RWPE1 (cell line): ENCODE results near the gene NBAS.

ENCODE experiments used
- CTCF ChIA-PET: fragments of 350-600 bp; sonication (Branson Sonifier 250); formaldehyde crosslinking; extraction: SDS; loops from one replicate; lab custom pipeline; 2021; lab: Yijun Ruan, JAX
- POLR2A ChIA-PET: fragments of 400-600 bp; formaldehyde crosslinking; extraction: SDS; loops from one replicate; lab custom pipeline; 2020; ENCODE audit warnings: antibody characterized with exemption; ENCODE audit not compliant: low non-redundant PET; lab: Yijun Ruan, JAX
- DNase-seq: peaks from one replicate; pipeline ENCODE4 v3.0.0; 2012; ENCODE audit warnings: low spot score
- H3K27ac ChIP-seq: fragments of 450-650 bp; 2 replicates; pipeline ENCODE4 v1.5.1; 2017
- CTCF ChIP-seq: fragments of 450-650 bp; conservative IDR thresholded peaks from 2 replicates; pipeline ENCODE4 v1.5.1; 2017; ENCODE audit warnings: low read depth, mild to moderate bottlenecking

The NBAS gene

GRCh38 chr2:15177103-15177502 lies 384.0 kb downstream of the NBAS start:
- no peak for DNase-seq
- ChIA-PET POLR2A (no interaction called here), CTCF (no interaction called here)
- TF ChIP-seq CTCF, result no peak
- no peak overlapping the region for H3K27ac ChIP-seq

- DNase-seq, result no peak
- CTCF ChIA-PET, result no interaction called here
- no peak for TF ChIP-seq CTCF
- POLR2A ChIA-PET, result no interaction called here
- no peak overlapping the region for H3K27ac ChIP-seq
Measured at GRCh38 chr2:15176604-15177003, 384.5 kb downstream of the NBAS start.

GRCh38 chr2:15174567-15174966 lies 386.6 kb downstream of the NBAS start:
- POLR2A ChIA-PET, result no interaction called here
- CTCF ChIA-PET, result no interaction called here
- no peak for TF ChIP-seq CTCF
- no peak for DNase-seq
- no peak overlapping the region for H3K27ac ChIP-seq

GRCh38 chr2:15173501-15173900 lies 387.6 kb downstream of the NBAS start:
- no peak for TF ChIP-seq CTCF
- DNase-seq, result no peak
- POLR2A ChIA-PET, result no interaction called here
- CTCF ChIA-PET, result no interaction called here
- H3K27ac ChIP-seq, result no peak overlapping the region

GRCh38 chr2:15172825-15173224 lies 388.3 kb downstream of the NBAS start:
- TF ChIP-seq CTCF, result no peak
- ChIA-PET CTCF (no interaction called here), POLR2A (no interaction called here)
- no peak for DNase-seq
- H3K27ac ChIP-seq, result no peak overlapping the region

- ChIA-PET CTCF (interaction anchor here (0.7 kb wide), 1 partner anchor 407 kb away, joined by 3 read pairs; no protein-coding TSS in a partner anchor), POLR2A (no interaction called here)
- H3K27ac ChIP-seq, result peak overlapping the region; percentile 86
- TF ChIP-seq CTCF, result no peak
- DNase-seq, result no peak
Measured at GRCh38 chr2:15170070-15170775, 390.9 kb downstream of the NBAS start.
